ENCODE results near the gene TM9SF1. TPM values are rescaled to one million over a fixed set of nuclear protein-coding genes. Genes with fewer than 3 reads are reported as not detected.

Gene TM9SF1
- total and polyA plus RNA-seq, 2 of the 13 experiments (the other 11 are each of a cell fraction or from before 2014, with no cell fraction given), result 83.2 to 110 TPM

DNA sequence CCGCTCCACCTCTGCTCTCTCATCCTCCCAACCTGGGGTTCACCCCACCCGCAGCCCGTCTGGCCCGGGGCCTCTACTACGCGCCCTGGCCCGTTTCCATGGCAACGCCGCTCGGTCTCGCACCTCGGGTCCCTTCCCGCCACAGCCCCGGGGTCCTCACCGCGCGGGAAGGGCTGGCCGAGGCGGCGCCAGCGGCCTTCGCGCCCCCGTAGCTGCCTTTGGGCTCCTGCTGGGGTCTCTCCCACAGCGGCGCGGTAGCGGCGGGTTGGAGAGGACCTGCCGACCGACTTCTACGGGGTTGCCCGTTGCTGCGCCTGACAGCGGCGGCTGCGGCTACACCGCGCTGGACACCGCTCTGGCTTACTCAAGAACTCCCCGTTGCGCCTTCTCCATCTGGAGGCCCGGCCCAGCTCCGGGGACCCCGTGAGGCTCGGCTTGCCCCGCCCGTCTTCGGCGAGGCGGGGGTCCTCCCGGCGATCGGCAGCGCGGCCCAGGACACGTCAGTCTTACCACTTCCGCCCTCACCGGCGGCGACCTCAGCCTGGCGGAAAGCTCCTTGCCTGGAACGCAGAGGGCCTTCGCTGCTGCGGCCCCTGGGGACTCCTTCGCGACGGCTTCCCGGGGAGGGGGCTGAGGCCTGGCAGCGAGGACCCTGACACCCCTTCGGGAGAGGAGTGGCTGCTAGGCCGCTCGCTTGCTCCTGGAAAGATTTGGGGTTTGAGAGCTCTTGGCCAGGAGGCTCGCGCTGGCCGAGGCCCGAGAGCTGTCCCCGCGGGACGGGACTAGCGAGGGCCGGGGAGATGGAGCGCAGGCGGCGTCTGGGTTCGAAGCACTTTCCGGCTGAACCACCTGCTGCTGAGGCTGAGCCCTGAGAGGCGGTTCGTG lies at the start of gene TM9SF1 (continued):
- peak; percentile 88; the same call in 1 of the 2 replicates for TF ChIP-seq ZNF180 (CRISPR knock-in tag; IDR thresholded peaks at IDR 0.05; ENCODE audit: borderline replicate concordance, low read depth)
- TF ChIP-seq RXRA (CRISPR knock-in tag; IDR thresholded peaks at IDR 0.05), result peak; percentile 92
- TF ChIP-seq ARID5B (CRISPR knock-in tag; IDR thresholded peaks at IDR 0.05), result peak; percentile 75
- no peak for TF ChIP-seq IKZF1 (IDR thresholded peaks at IDR 0.05)
- TF ChIP-seq ZSCAN22 (CRISPR knock-in tag; IDR thresholded peaks at IDR 0.05), result peak; percentile 89
- no peak; a peak in 2 of 4 replicates for TF ChIP-seq REST (IDR thresholded peaks at IDR 0.05; ENCODE audit: borderline replicate concordance in 1 of 2, low read depth in 1 of 2, low read length in 2 of 2)
- no peak for TF ChIP-seq NFIC (IDR thresholded peaks at IDR 0.05; ENCODE audit: low read length)
- TF ChIP-seq, protein P1, sequence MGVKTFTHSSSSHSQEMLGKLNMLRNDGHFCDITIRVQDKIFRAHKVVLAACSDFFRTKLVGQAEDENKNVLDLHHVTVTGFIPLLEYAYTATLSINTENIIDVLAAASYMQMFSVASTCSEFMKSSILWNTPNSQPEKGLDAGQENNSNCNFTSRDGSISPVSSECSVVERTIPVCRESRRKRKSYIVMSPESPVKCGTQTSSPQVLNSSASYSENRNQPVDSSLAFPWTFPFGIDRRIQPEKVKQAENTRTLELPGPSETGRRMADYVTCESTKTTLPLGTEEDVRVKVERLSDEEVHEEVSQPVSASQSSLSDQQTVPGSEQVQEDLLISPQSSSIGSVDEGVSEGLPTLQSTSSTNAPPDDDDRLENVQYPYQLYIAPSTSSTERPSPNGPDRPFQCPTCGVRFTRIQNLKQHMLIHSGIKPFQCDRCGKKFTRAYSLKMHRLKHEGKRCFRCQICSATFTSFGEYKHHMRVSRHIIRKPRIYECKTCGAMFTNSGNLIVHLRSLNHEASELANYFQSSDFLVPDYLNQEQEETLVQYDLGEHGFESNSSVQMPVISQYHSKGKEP (CRISPR knock-in tag; IDR thresholded peaks at IDR 0.05), result peak; percentile 95
- no peak for TF ChIP-seq ZUFSP (CRISPR knock-in tag; IDR thresholded peaks at IDR 0.05; ENCODE audit: borderline replicate concordance)
- TF ChIP-seq CC2D1A (CRISPR knock-in tag; IDR thresholded peaks at IDR 0.05), result no peak
- peak; percentile 99 for TF ChIP-seq POLR2G (IDR thresholded peaks at IDR 0.05; ENCODE audit: low read depth, low read length)
- peak; percentile 99 for TF ChIP-seq ERF (CRISPR knock-in tag; IDR thresholded peaks at IDR 0.05)
- peak; percentile 99 for TF ChIP-seq ZBTB4 (CRISPR knock-in tag; IDR thresholded peaks at IDR 0.05; ENCODE audit: borderline replicate concordance)
